HepG2 (cell line): ENCODE results near the gene PHF2. TPM values are rescaled to one million over a fixed set of nuclear protein-coding genes. Genes with fewer than 3 reads are reported as not detected.

ENCODE experiments used
- ATAC-seq: fragments of 200-7000 bp; cut with Tn5 transposase; 3 replicates; pipeline ENCODE4 v1.9.1; 2020; ENCODE audit warnings: mild to moderate bottlenecking, moderate library complexity
- BruUV-seq: library from RNA; stranded (reverse); fragments of 400-500 nt; replicated peaks from 2 replicates; lab custom pipeline; 2021; lab: Mats Ljungman, UMichigan
- CTCF ChIA-PET: fragments of 300-600 bp; formaldehyde crosslinking; extraction: SDS; loops from one replicate; lab custom pipeline; 2021; ENCODE audit warnings: low total read pairs, inconsistent platforms, low intra/inter-chr PET ratio; lab: Yijun Ruan, JAX
- POLR2A ChIA-PET: fragments of 350-600 bp; sonication (Branson Sonifier 250); formaldehyde crosslinking; loops from one replicate; lab custom pipeline; 2020; ENCODE audit warnings: antibody characterized with exemption, inconsistent platforms; lab: Yijun Ruan, JAX
- DNase-seq: peaks from one replicate; pipeline ENCODE4 v3.0.0-alpha.2; 2015; ENCODE audit warnings: low spot score
- FAIRE-seq: peaks from 3 replicates; lab custom pipeline; 2011; peaks lifted over from hg19 to GRCh38; lab: Jason Lieb, UNC
- H2AFZ ChIP-seq: one replicate; pipeline ENCODE4 v1.6.1; 2011; ENCODE audit warnings: low read length, inconsistent platforms
- H3K27ac ChIP-seq: fragments of 300-600 bp; 3 replicates; pipeline ENCODE4 v1.8.0; 2011; ENCODE audit warnings: mixed run types, mild to moderate bottlenecking, mixed read lengths, low read length, inconsistent platforms; ENCODE audit not compliant: insufficient read depth; ENCODE audit errors: extremely low read length
- H3K27me3 ChIP-seq, 2 experiments: fragments of 200-600 bp in 1 of 2; 2 replicates in 1 of 2; 3 replicates in 1 of 2; pipeline versions ENCODE4 v1.6.0 to v1.8.0; 2011; ENCODE audit warnings: low read length in 2 of 2, mild to moderate bottlenecking in 2 of 2, moderate library complexity in 2 of 2, inconsistent platforms in 1 of 2; ENCODE audit not compliant: insufficient read depth in 2 of 2, control insufficient read depth in 1 of 2
- H3K36me3 ChIP-seq, 2 experiments: fragments of 200-600 bp in 1 of 2; replicated peaks in 1 of 2; 2 replicates in 1 of 2; 3 replicates in 1 of 2; pipeline versions ENCODE4 v1.5.1 to v1.8.0; 2011; ENCODE audit warnings: low read length in 2 of 2, inconsistent platforms in 1 of 2; ENCODE audit not compliant: insufficient read depth in 2 of 2, control insufficient read depth in 1 of 2
- H3K4me1 ChIP-seq: 2 replicates; pipeline ENCODE4 v1.5.1; 2012; ENCODE audit warnings: low read length, inconsistent platforms; ENCODE audit not compliant: insufficient read depth
- H3K4me2 ChIP-seq: 2 replicates; pipeline ENCODE4 v1.6.0; 2011; ENCODE audit warnings: low read depth, low read length, inconsistent platforms
- H3K4me3 ChIP-seq, 3 experiments: fragments of 200-600 bp in 1 of 3; sonication (generic), shearing (Covaris generic) in 1 of 3; replicated peaks in 1 of 3; 2 replicates each; pipeline ENCODE4 v1.5.1; 2011 to 2016; ENCODE audit warnings: low read length in 3 of 3, inconsistent platforms in 2 of 3, low read depth in 2 of 3, mild to moderate bottlenecking in 2 of 3, control low read depth in 1 of 3, mixed read lengths in 1 of 3; ENCODE audit not compliant: insufficient read depth in 1 of 3
- H3K79me2 ChIP-seq: one replicate; pipeline ENCODE4 v1.6.1; 2011; ENCODE audit warnings: low read length, inconsistent platforms; ENCODE audit not compliant: insufficient read depth
- H3K9ac ChIP-seq: 2 replicates; pipeline ENCODE4 v1.6.0; 2011; ENCODE audit warnings: mild to moderate bottlenecking, low read depth, low read length, inconsistent platforms; ENCODE audit not compliant: insufficient read depth
- H3K9me3 ChIP-seq: 2 replicates; pipeline ENCODE4 v1.5.1; 2012; ENCODE audit warnings: mild to moderate bottlenecking, low read length
- H4K20me1 ChIP-seq: 2 replicates; pipeline ENCODE4 v1.6.0; 2011; ENCODE audit warnings: inconsistent platforms, mild to moderate bottlenecking, low read length, moderate library complexity; ENCODE audit not compliant: insufficient read depth
- ESRRA ChIP-seq: sonication (generic); formaldehyde crosslinking; IDR thresholded peaks from 2 replicates; pipeline ENCODE4 v1.5.1; 2020; ENCODE audit warnings: mild to moderate bottlenecking, low read depth, missing genetic modification reagents
- FOXA3 ChIP-seq: IDR thresholded peaks from 2 replicates; pipeline ENCODE4 v1.6.1; 2016; ENCODE audit warnings: missing genetic modification reagents, missing compliant biosample characterization
- GZF1 ChIP-seq: sonication (generic); formaldehyde crosslinking; IDR thresholded peaks from 2 replicates; pipeline ENCODE4 v1.5.1; 2020; ENCODE audit warnings: mild to moderate bottlenecking, missing genetic modification reagents
- MYPOP ChIP-seq: sonication (generic); formaldehyde crosslinking; IDR thresholded peaks from 2 replicates; pipeline ENCODE4 v1.8.1; 2023; ENCODE audit warnings: mild to moderate bottlenecking, moderate library complexity, missing genetic modification reagents
- PCBP1 ChIP-seq: fragments of 200-400 bp; formaldehyde crosslinking; IDR thresholded peaks from 2 replicates; pipeline ENCODE4 v1.6.1; 2017; ENCODE audit warnings: mild to moderate bottlenecking, low read depth, low read length, borderline replicate concordance
- TMF1 ChIP-seq: sonication (generic); formaldehyde crosslinking; IDR thresholded peaks from 2 replicates; pipeline ENCODE4 v1.8.1; 2022; ENCODE audit warnings: low read depth, missing genetic modification reagents
- TP53 ChIP-seq: sonication (generic); formaldehyde crosslinking; conservative IDR thresholded peaks from 2 replicates; pipeline ENCODE4 v1.4.0; 2020; ENCODE audit warnings: missing genetic modification reagents
- ZFP1 ChIP-seq: IDR thresholded peaks from 2 replicates; pipeline ENCODE4 v1.6.1; 2016
- ZNF607 ChIP-seq: sonication (generic); formaldehyde crosslinking; IDR thresholded peaks from 2 replicates; pipeline ENCODE4 v1.5.1; 2020; ENCODE audit warnings: missing genetic modification reagents, mild to moderate bottlenecking, borderline replicate concordance
- ZNF644 ChIP-seq: IDR thresholded peaks from 2 replicates; pipeline ENCODE4 v1.6.1; 2016; ENCODE audit warnings: low read depth
- ZNF678 ChIP-seq: sonication (generic); formaldehyde crosslinking; IDR thresholded peaks from 2 replicates; pipeline ENCODE4 v1.4.0; 2020; ENCODE audit warnings: mild to moderate bottlenecking, missing genetic modification reagents
- WGBS: methylation state at CpG from one replicate; pipeline ENCODE4 v1.1.6; 2017; ENCODE audit warnings: low lambda C conversion rate; 5-methylcytosine and 5-hydroxymethylcytosine counted together
- in situ Hi-C: cut with HindIII; loops from 2 replicates; pipeline ENCODE4 v1.10.0; 2017; ENCODE audit warnings: low pct_unique_long_range_greater_than_20kb; ENCODE audit not compliant: extremely low pct_ligation_motif_present
- intact Hi-C: fragments of 100-400 bp; cut with micrococcal nuclease; formaldehyde crosslinking; loops from one replicate; pipeline ENCODE4 v1.10.0; 2022; ENCODE audit not compliant: unreplicated experiment
- polyA plus RNA-seq, 8 experiments: library from polyadenylated mRNA; depleted of rRNA in 3 of 8; stranded (reverse) in 7 of 8; unstranded in 1 of 8; fragments of >200 nt; fragmentation: Illumina TruSeq in 4 of 8; extraction: Trizol in 4 of 8; gene quantifications; 2 replicates each; pipeline versions ENCODE4 v1.2.1 to v1.2.3, GENCODE V29; 2011 to 2016; ENCODE audit warnings: low read depth in 4 of 8, missing spikeins in 1 of 8, mixed read lengths in 1 of 8; ENCODE audit not compliant: insufficient read depth in 1 of 8
- total RNA-seq, 5 experiments: library from RNA; depleted of rRNA; stranded (reverse); fragments of >200 nt; fragmentation: Illumina TruSeq; extraction: Trizol; gene quantifications; 2 replicates each; pipeline ENCODE4 v1.2.3, GENCODE V29; 2016; ENCODE audit warnings: low read depth in 1 of 5
- TF ChIP-seq, protein P1 (sequence below): sonication (generic); formaldehyde crosslinking; IDR thresholded peaks from 2 replicates; pipeline ENCODE4 v1.4.0; 2020; ENCODE audit warnings: missing genetic modification reagents
- TF ChIP-seq, protein P2 (sequence below): sonication (generic); formaldehyde crosslinking; IDR thresholded peaks from 2 replicates; pipeline ENCODE4 v1.5.0; 2020; ENCODE audit warnings: missing genetic modification reagents

The PHF2 gene
- total and polyA plus RNA-seq, 2 of the 13 experiments (the other 11 are each of a cell fraction or from before 2014, with no cell fraction given), result 6.6 to 9.1 TPM

DNA sequence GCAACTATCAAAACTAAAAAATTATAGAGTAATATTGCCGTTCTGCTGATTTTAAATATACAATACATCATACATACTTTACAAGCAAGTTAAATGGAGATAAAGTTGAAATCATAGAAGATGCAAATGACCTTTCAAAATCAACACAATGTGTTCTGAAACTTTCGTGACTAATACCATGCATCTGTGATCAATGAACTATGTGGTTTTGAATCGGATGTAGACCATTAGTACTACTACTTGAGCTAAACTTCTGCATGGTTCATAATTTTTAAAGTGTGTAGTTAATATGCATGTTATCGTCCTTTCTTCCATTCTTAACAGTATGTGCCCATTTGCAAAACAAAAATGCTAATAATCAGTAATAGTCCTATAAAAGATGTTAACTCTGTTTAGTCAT is 11.3 kb upstream of the PHF2 start:
- intact Hi-C loops (loop anchor here (5.0 kb wide), 1 partner anchor 113 kb away; the partner anchor contains the start of genes FAM120A and FAM120AOS), in situ Hi-C loops (no loop called here)
- Histone ChIP-seq H3K27ac (no peak overlapping the region), H3K79me2 (no peaks in the 10 kb centered on the region), H2AFZ (no peak overlapping the region), H3K27me3 (no peaks in the 10 kb centered on the region; a peak in 1 of 5 replicates), H3K9ac (no peak overlapping the region), H3K4me3 (no peak overlapping the region), H3K4me2 (no peak overlapping the region), H3K36me3 (peaks cover 10 to 33% of the 10 kb centered on the region in 2 experiments), H3K4me1 (peaks cover 14% of the 10 kb centered on the region), H4K20me1 (no peaks in the 10 kb centered on the region), H3K9me3 (no peaks in the 10 kb centered on the region)
- no peak for FAIRE-seq
- DNase-seq, result no peak
- ChIA-PET POLR2A (interaction anchor here (1.6 kb wide), 1 partner anchor 111 kb away, joined by 7 read pairs; the partner anchor contains the start of gene FAM120AOS), CTCF (no interaction called here)
- BruUV-seq, result no TSS peak
- TF ChIP-seq TP53 (CRISPR knock-in tag) (no peak), ZFP1 (CRISPR knock-in tag) (no peak), ZNF644 (CRISPR knock-in tag) (no peak)
- 98% methylated on average over 4 of the region's 4 CpGs for WGBS
- ATAC-seq, result no peak

GRCh38 chr9:93566408-93567270 is 9.7 kb upstream of the PHF2 start:
- POLR2A ChIA-PET, result interaction anchor here (0.8 to 2.0 kb wide), 9 partner anchors 9 to 433 kb away, joined by 3 to 26 read pairs (median 7); partner anchors contain the start of genes FAM120A, FAM120AOS, NINJ1 and PHF2
- TF ChIP-seq MYPOP (CRISPR knock-in tag) (peak; percentile 75), FOXA3 (peak; percentile 53; the same call in 1 of the 2 replicates), GZF1 (CRISPR knock-in tag) (no peak), ESRRA (CRISPR knock-in tag) (peak; percentile 65; the same call in 1 of the 2 replicates), ZNF607 (CRISPR knock-in tag) (no peak; the same call in 1 of the 2 replicates), ZNF678 (CRISPR knock-in tag) (no peak), TMF1 (peak; percentile 72; the same call in 1 of the 2 replicates), PCBP1 (no peak)
- TF ChIP-seq, protein P1, sequence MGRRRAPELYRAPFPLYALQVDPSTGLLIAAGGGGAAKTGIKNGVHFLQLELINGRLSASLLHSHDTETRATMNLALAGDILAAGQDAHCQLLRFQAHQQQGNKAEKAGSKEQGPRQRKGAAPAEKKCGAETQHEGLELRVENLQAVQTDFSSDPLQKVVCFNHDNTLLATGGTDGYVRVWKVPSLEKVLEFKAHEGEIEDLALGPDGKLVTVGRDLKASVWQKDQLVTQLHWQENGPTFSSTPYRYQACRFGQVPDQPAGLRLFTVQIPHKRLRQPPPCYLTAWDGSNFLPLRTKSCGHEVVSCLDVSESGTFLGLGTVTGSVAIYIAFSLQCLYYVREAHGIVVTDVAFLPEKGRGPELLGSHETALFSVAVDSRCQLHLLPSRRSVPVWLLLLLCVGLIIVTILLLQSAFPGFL (CRISPR knock-in tag), result no peak
- TF ChIP-seq, protein P2, sequence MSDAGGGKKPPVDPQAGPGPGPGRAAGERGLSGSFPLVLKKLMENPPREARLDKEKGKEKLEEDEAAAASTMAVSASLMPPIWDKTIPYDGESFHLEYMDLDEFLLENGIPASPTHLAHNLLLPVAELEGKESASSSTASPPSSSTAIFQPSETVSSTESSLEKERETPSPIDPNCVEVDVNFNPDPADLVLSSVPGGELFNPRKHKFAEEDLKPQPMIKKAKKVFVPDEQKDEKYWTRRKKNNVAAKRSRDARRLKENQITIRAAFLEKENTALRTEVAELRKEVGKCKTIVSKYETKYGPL (CRISPR knock-in tag), result no peak

More at GRCh38 chr9:93566408-93567270, 9.7 kb upstream of the PHF2 start:
- TSS peak; percentile 64 for BruUV-seq
- peaks cover 10 to 24% of the 10 kb centered on the region in 2 experiments for H3K36me3 ChIP-seq
- peak; percentile 69 for FAIRE-seq
- peak; percentile 87 for DNase-seq
- peaks cover 14% of the 10 kb centered on the region for H3K4me1 ChIP-seq
- no peaks in the 10 kb centered on the region for H3K79me2 ChIP-seq
- in situ Hi-C loops, result no loop called here
- peak overlapping the region; percentile 83 for H3K27ac ChIP-seq
- H3K27me3 ChIP-seq, result no peaks in the 10 kb centered on the region; a peak in 1 of 5 replicates
- peak overlapping the region; percentile 59 to 79 (median 73) for H3K4me3 ChIP-seq
- CTCF ChIA-PET, result interaction anchor here (0.6 to 1.4 kb wide), 2 partner anchors 10 to 26 kb away, joined by 3 to 7 read pairs; no protein-coding TSS in a partner anchor
- H2AFZ ChIP-seq, result no peak overlapping the region
- intact Hi-C loops, result loop anchor here (5.0 kb wide), 1 partner anchor 114 kb away; the partner anchor contains the start of genes FAM120A and FAM120AOS
- H3K4me2 ChIP-seq, result peak overlapping the region; percentile 99
- H3K9me3 ChIP-seq, result peaks cover 11% of the 10 kb centered on the region; the same call in 1 of the 2 replicates
- peak overlapping the region; percentile 92 for H3K9ac ChIP-seq
- WGBS, result 0% methylated on average over 20 of the region's 69 CpGs
- peak; percentile 96 for ATAC-seq
- H4K20me1 ChIP-seq, result no peaks in the 10 kb centered on the region
